CD14-positive monocyte (primary cell): ENCODE data around the gene PRRT4. TPM values are rescaled to one million over a fixed set of nuclear protein-coding genes. Genes with fewer than 3 reads are reported as not detected.

Source experiments
- DNase-seq, 3 donors: peaks; one replicate each; pipeline ENCODE4 v3.0.0-alpha.2; 2011 to 2022
- H2AFZ ChIP-seq: 2 replicates; pipeline ENCODE4 v1.6.0; 2012; ENCODE audit warnings: mild to moderate bottlenecking, low read depth, low read length, inconsistent platforms; ENCODE audit not compliant: insufficient read depth, poor library complexity, severe bottlenecking
- H3K27ac ChIP-seq, 2 donors: 1 replicate in 1 of 2; 2 replicates in 1 of 2; pipeline ENCODE4 v1.5.1; 2012 to 2013; ENCODE audit warnings: low read length in 2 of 2, control low read depth in 1 of 2, inconsistent platforms in 1 of 2, low read depth in 1 of 2, mild to moderate bottlenecking in 1 of 2
- H3K27me3 ChIP-seq, 2 donors: one replicate each; pipeline versions ENCODE4 v1.6.0 to v1.6.1; 2011 to 2013; ENCODE audit warnings: low read length in 2 of 2; ENCODE audit not compliant: control insufficient read depth in 2 of 2, insufficient read depth in 2 of 2
- H3K36me3 ChIP-seq, 2 donors: replicated peaks in 1 of 2; 1 replicate in 1 of 2; 2 replicates in 1 of 2; pipeline versions ENCODE4 v1.5.1 to v1.6.1; 2012 to 2013; ENCODE audit warnings: low read length in 2 of 2, control low read depth in 1 of 2, inconsistent platforms in 1 of 2, mild to moderate bottlenecking in 1 of 2; ENCODE audit not compliant: insufficient read depth in 2 of 2, control insufficient read depth in 1 of 2
- H3K4me1 ChIP-seq, 2 donors: 1 replicate in 1 of 2; 2 replicates in 1 of 2; pipeline versions ENCODE4 v1.5.1 to v1.6.1; 2012 to 2013; ENCODE audit warnings: low read length in 2 of 2, control low read depth in 1 of 2, inconsistent platforms in 1 of 2, mild to moderate bottlenecking in 1 of 2, moderate library complexity in 1 of 2; ENCODE audit not compliant: insufficient read depth in 2 of 2, control insufficient read depth in 1 of 2
- H3K4me2 ChIP-seq: replicated peaks from 2 replicates; pipeline ENCODE3; 2012; ENCODE audit warnings: low read length, moderate library complexity, mild to moderate bottlenecking; ENCODE audit not compliant: poor library complexity, severe bottlenecking; ENCODE audit errors: extremely low read depth
- H3K4me3 ChIP-seq, 3 experiments: fragments of 200-600 bp in 1 of 3; sonication (generic) in 1 of 3; replicated peaks in 1 of 3; 1 replicate in 2 of 3; 2 replicates in 1 of 3; pipeline ENCODE4 v1.5.1; 2011 to 2013; ENCODE audit warnings: low read length in 3 of 3, mild to moderate bottlenecking in 3 of 3, control low read depth in 2 of 3, low read depth in 2 of 3, inconsistent platforms in 1 of 3, moderate library complexity in 1 of 3
- H3K79me2 ChIP-seq: 2 replicates; pipeline ENCODE4 v1.6.0; 2012; ENCODE audit warnings: mild to moderate bottlenecking, control low read depth, inconsistent platforms, low read length, moderate library complexity; ENCODE audit not compliant: insufficient read depth
- H3K9ac ChIP-seq: 2 replicates; pipeline ENCODE4 v1.6.0; 2017; ENCODE audit warnings: low read length, mild to moderate bottlenecking; ENCODE audit not compliant: insufficient read depth, poor library complexity, severe bottlenecking
- H3K9me3 ChIP-seq, 2 donors: replicated peaks in 1 of 2; 1 replicate in 1 of 2; 2 replicates in 1 of 2; pipeline versions ENCODE4 v1.5.1 to v1.6.1; 2012 to 2013; ENCODE audit warnings: low read length in 2 of 2, control low read depth in 1 of 2; ENCODE audit not compliant: control insufficient read depth in 1 of 2, insufficient read depth in 1 of 2
- H4K20me1 ChIP-seq: 2 replicates; pipeline ENCODE4 v1.6.0; 2012; ENCODE audit warnings: mild to moderate bottlenecking, low read length, control low read depth, moderate library complexity; ENCODE audit not compliant: insufficient read depth
- H3K27ac Mint-ChIP-seq, 7 donors: one replicate each; pipeline ENCODE4 v1.8.0; 2020; ENCODE audit warnings: mild to moderate bottlenecking in 7 of 7, mixed read lengths in 7 of 7, moderate library complexity in 6 of 7, inconsistent platforms in 2 of 7
- H3K27me3 Mint-ChIP-seq, 3 donors: one replicate each; pipeline ENCODE4 v1.8.0; 2021 to 2022; ENCODE audit warnings: low read depth in 3 of 3, mild to moderate bottlenecking in 3 of 3, mixed read lengths in 3 of 3, moderate library complexity in 3 of 3, inconsistent platforms in 1 of 3
- H3K36me3 Mint-ChIP-seq, 2 donors: one replicate each; pipeline ENCODE4 v1.8.0; 2020; ENCODE audit warnings: mixed read lengths in 2 of 2, inconsistent platforms in 1 of 2, mild to moderate bottlenecking in 1 of 2
- H3K4me1 Mint-ChIP-seq: one replicate; pipeline ENCODE4 v1.8.0; 2020; ENCODE audit warnings: mild to moderate bottlenecking, mixed read lengths
- H3K4me3 Mint-ChIP-seq, 2 donors: one replicate each; pipeline ENCODE4 v1.8.0; 2020; ENCODE audit warnings: mild to moderate bottlenecking in 2 of 2, mixed read lengths in 2 of 2, moderate library complexity in 1 of 2
- H3K9me3 Mint-ChIP-seq, 7 donors: one replicate each; pipeline ENCODE4 v1.8.0; 2020 to 2022; ENCODE audit warnings: mixed read lengths in 7 of 7, mild to moderate bottlenecking in 6 of 7, moderate library complexity in 6 of 7, inconsistent platforms in 2 of 7
- WGBS: methylation state at CpG from one replicate; pipeline ENCODE4 v1.1.5; 2013; ENCODE audit warnings: missing lambda C conversion rate; ENCODE audit not compliant: insufficient coverage; 5-methylcytosine and 5-hydroxymethylcytosine counted together
- intact Hi-C, 2 donors: fragments of 100-400 bp; cut with micrococcal nuclease; formaldehyde crosslinking; loops; one replicate each; pipeline versions ENCODE4 v1.15.0 to v1.15.1; 2023
- polyA plus RNA-seq, 3 donors: library from polyadenylated mRNA; depleted of rRNA in 1 of 3; unstranded in 2 of 3; stranded (reverse) in 1 of 3; fragments of 300-500 nt in 2 of 3; fragments of >200 nt in 1 of 3; fragmentation: Illumina TruSeq in 2 of 3; gene quantifications; 1 replicate in 2 of 3; 2 replicates in 1 of 3; pipeline ENCODE4 v1.2.3, GENCODE V29; 2012 to 2021
- TF ChIP-seq, protein P1 (sequence below): fragments of 200-600 bp; IDR thresholded peaks from one replicate; pipeline ENCODE4 v1.8.0; 2022; ENCODE audit warnings: antibody characterized with exemption, mild to moderate bottlenecking

Gene PRRT4
- polyA plus RNA-seq, 3 donors = 1.1 TPM; not detected in 2

DNA sequence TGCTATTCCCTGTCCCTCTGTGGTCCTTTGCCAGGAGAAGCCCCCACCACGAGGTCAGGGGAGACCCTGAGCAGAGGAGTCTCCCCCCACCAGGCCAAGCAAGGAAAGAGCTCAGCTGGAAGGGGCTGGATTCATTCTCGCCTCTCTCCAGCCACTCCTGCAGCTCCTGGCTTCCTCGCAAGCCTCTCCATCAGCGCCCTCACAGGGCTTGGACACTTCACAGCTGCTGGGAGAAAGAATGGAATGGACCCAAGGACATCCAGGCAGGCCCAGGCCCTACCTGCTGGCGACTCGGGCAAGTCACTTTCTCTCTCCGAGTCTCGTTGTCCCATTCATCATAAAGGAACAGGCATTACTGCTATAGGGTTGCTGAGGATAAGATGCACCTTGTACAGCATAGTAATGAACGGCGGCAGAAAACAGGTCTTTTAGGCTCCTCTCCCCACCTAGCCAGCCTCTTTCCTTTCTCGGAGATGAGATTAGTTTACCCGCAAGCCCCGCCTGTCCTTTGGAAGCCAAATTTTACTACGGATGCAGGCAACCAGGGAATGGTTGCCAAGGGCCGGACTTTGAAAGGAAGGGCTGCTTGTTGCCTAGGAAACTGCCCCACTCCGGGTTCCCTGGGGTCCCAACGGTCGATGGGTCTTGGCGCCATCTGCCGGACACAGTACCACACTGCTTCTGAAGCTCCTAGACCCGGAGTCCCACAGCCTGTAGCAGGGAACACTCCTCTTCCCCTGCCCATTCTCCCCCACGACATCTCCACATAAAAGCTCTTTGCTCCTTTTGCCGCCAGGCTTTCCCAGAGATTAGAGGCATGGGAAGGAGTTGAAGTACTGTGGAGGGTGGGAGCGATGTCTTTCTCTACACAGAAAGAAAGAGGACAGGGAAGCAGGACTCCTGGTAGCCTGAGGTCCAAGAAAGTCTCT, 26.0 kb upstream of the PRRT4 start:
- H4K20me1 ChIP-seq = peaks cover 20% of the 10 kb centered on the region
- Mint-ChIP-seq H3K9me3 (peaks cover 0 to 3% (median 0%) of the 10 kb centered on the region in 7 donors), H3K27ac (no peak overlapping the region), H3K27me3 (peaks cover 7 to 15% (median 11%) of the 10 kb centered on the region in 3 donors), H3K4me1 (peaks cover 23% of the 10 kb centered on the region), H3K36me3 (peaks cover 8 to 11% of the 10 kb centered on the region in 2 donors), H3K4me3 (peak overlapping the region in 1 of 2 donors; percentile 63)
- H3K27me3 ChIP-seq = no peaks in the 10 kb centered on the region
- H3K27ac ChIP-seq = no peak overlapping the region
- TF ChIP-seq, protein P1, sequence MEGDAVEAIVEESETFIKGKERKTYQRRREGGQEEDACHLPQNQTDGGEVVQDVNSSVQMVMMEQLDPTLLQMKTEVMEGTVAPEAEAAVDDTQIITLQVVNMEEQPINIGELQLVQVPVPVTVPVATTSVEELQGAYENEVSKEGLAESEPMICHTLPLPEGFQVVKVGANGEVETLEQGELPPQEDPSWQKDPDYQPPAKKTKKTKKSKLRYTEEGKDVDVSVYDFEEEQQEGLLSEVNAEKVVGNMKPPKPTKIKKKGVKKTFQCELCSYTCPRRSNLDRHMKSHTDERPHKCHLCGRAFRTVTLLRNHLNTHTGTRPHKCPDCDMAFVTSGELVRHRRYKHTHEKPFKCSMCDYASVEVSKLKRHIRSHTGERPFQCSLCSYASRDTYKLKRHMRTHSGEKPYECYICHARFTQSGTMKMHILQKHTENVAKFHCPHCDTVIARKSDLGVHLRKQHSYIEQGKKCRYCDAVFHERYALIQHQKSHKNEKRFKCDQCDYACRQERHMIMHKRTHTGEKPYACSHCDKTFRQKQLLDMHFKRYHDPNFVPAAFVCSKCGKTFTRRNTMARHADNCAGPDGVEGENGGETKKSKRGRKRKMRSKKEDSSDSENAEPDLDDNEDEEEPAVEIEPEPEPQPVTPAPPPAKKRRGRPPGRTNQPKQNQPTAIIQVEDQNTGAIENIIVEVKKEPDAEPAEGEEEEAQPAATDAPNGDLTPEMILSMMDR = peak; percentile 95
- H3K79me2 ChIP-seq = no peaks in the 10 kb centered on the region
- peak; percentile 51 to 65 (median 62) for DNase-seq
- no peak overlapping the region for H3K4me3 ChIP-seq
- H3K36me3 ChIP-seq = peaks cover 2 to 14% of the 10 kb centered on the region in 2 donors
- H2AFZ ChIP-seq = peak overlapping the region; percentile 31
- no peaks in the 10 kb centered on the region for H3K9me3 ChIP-seq
- H3K4me2 ChIP-seq = no peak overlapping the region
- intact Hi-C loops = loop anchor here (2.0 to 5.0 kb wide), 2 partner anchors 39 to 680 kb away; no protein-coding TSS in a partner anchor
- no peak overlapping the region for H3K9ac ChIP-seq
- 41% methylated on average over 17 of the region's 24 CpGs for WGBS
- peaks cover 11 to 12% of the 10 kb centered on the region in 2 donors for H3K4me1 ChIP-seq

DNA sequence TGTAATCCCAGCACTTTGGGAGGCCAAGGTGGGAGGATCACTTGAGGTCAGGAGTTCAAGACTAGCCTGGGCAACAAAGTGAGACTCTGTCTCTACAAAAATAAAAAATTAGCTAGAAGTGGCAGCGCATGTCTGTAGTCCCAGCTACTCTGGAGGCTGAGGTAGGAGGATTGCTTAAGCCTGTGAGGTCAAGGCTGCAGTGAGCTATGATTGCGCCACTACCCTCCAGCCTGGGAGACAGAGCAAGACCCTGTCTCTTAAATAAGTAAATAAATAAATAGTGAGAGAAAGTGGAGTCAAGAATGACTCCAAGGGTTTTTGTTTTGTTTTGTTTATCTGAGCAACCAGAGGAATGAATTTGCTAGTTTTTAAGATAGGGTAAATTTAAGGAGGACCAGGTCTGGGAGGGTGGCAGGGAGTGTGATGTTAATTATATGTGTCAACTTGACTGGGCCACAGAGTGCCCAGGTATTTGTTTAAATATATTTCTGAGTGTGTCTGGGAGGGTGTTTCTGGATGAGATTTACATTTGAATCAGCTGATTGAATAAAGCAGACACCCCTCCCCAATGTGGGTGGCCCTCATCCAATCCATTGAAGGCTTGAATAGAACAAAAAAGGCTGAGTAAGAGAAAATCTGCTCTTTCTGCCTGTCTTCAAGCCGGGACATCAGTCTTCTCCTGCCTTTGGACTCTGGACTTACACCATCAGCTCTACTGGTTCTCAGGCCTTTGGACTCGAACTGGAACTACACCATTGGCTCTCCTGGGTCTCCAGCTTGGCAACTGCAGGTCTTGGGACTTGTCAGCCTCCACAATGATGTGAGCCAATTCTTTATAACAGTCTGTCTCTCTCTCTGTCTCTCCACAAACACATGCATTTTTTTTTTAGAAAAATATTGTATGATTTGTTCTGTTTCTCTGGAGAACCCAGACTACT, 24.8 kb upstream of the PRRT4 start:
- Histone ChIP-seq H3K79me2 (no peaks in the 10 kb centered on the region), H3K4me1 (peaks cover 9 to 14% of the 10 kb centered on the region in 2 donors), H3K36me3 (peaks cover 0 to 2% of the 10 kb centered on the region in 2 donors), H3K9me3 (no peaks in the 10 kb centered on the region), H4K20me1 (peaks cover 10% of the 10 kb centered on the region), H3K4me2 (no peak overlapping the region), H3K27ac (no peak overlapping the region), H3K9ac (no peak overlapping the region), H3K4me3 (no peak overlapping the region), H2AFZ (no peak overlapping the region), H3K27me3 (no peaks in the 10 kb centered on the region)
- intact Hi-C loops = loop anchor here (2.0 to 5.0 kb wide), 2 partner anchors 37 to 679 kb away; no protein-coding TSS in a partner anchor
- WGBS = 100% methylated on average over 2 of the region's 4 CpGs
- DNase-seq = no peak
- Mint-ChIP-seq H3K9me3 (peaks cover 0 to 3% (median 0%) of the 10 kb centered on the region in 7 donors), H3K4me1 (peaks cover 23% of the 10 kb centered on the region), H3K27ac (peak overlapping the region in 1 of 7 donors; percentile 38), H3K36me3 (no peaks in the 10 kb centered on the region), H3K4me3 (no peak overlapping the region), H3K27me3 (peaks cover 8 to 15% (median 11%) of the 10 kb centered on the region in 3 donors)
- TF ChIP-seq, protein P1 = no peak
